CD4-positive, alpha-beta memory T cell (primary cell): ENCODE data around the gene GPD2. TPM values are rescaled to one million over a fixed set of nuclear protein-coding genes. Genes with fewer than 3 reads are reported as not detected.
"Not testable (repeated sequence)": the region's sequence is repeated elsewhere in the genome, so short reads cannot be mapped to it uniquely, and the experiment has no call there.

Experiments
- CTCF ChIA-PET: fragments of 350-600 bp; sonication (Branson Sonifier 250); formaldehyde crosslinking; loops from one replicate; lab custom pipeline; 2021; ENCODE audit warnings: inconsistent platforms; ENCODE audit not compliant: partially characterized antibody; lab: Charles Lee
- POLR2A ChIA-PET: fragments of 350-600 bp; sonication (Branson Sonifier 250); formaldehyde crosslinking; loops from one replicate; lab custom pipeline; 2021; ENCODE audit not compliant: partially characterized antibody; lab: Charles Lee
- DNase-seq, 5 donors: peaks; one replicate each; pipeline versions ENCODE4 v3.0.0 to v3.0.0-alpha.2; 2020 to 2022; ENCODE audit warnings: mixed read lengths in 1 of 5
- H3K27ac ChIP-seq: one replicate; pipeline ENCODE4 v1.7.0; 2013; ENCODE audit warnings: low read depth, low read length
- H3K27me3 ChIP-seq: 2 replicates; pipeline ENCODE4 v1.7.0; 2013; ENCODE audit warnings: mild to moderate bottlenecking, low read length, moderate library complexity; ENCODE audit not compliant: insufficient read depth
- H3K36me3 ChIP-seq: 2 replicates; pipeline ENCODE4 v1.7.0; 2013; ENCODE audit warnings: mild to moderate bottlenecking, low read length, moderate library complexity; ENCODE audit not compliant: insufficient read depth
- H3K4me1 ChIP-seq: 2 replicates; pipeline ENCODE4 v1.7.0; 2013; ENCODE audit warnings: mild to moderate bottlenecking, low read length, moderate library complexity; ENCODE audit not compliant: insufficient read depth
- H3K4me3 ChIP-seq, 2 donors: one replicate each; pipeline ENCODE4 v1.7.0; 2013; ENCODE audit warnings: low read length in 2 of 2, mild to moderate bottlenecking in 1 of 2
- H3K9me3 ChIP-seq, 2 donors: one replicate each; pipeline ENCODE4 v1.7.0; 2013; ENCODE audit warnings: low read length in 2 of 2, control low read depth in 1 of 2; ENCODE audit not compliant: control insufficient read depth in 1 of 2
- H3K27ac Mint-ChIP-seq, 7 donors: one replicate each; pipeline ENCODE4 v1.8.0; 2020 to 2021; ENCODE audit warnings: mixed read lengths in 7 of 7, mild to moderate bottlenecking in 6 of 7, inconsistent platforms in 3 of 7, moderate library complexity in 3 of 7
- H3K27me3 Mint-ChIP-seq, 2 donors: one replicate each; pipeline ENCODE4 v1.8.0; 2020 to 2021; ENCODE audit warnings: mixed read lengths in 2 of 2
- H3K36me3 Mint-ChIP-seq, 2 donors: one replicate each; pipeline ENCODE4 v1.8.0; 2020 to 2021; ENCODE audit warnings: mixed read lengths in 2 of 2, inconsistent platforms in 1 of 2, mild to moderate bottlenecking in 1 of 2
- H3K4me1 Mint-ChIP-seq, 4 donors: one replicate each; pipeline ENCODE4 v1.8.0; 2020 to 2021; ENCODE audit warnings: mixed read lengths in 4 of 4, mild to moderate bottlenecking in 1 of 4
- H3K4me3 Mint-ChIP-seq, 8 donors: one replicate each; pipeline ENCODE4 v1.8.0; 2020 to 2021; ENCODE audit warnings: mixed read lengths in 8 of 8, mild to moderate bottlenecking in 7 of 8, moderate library complexity in 6 of 8, inconsistent platforms in 3 of 8
- H3K9me3 Mint-ChIP-seq, 8 donors: one replicate each; pipeline ENCODE4 v1.8.0; 2020 to 2021; ENCODE audit warnings: mixed read lengths in 8 of 8, mild to moderate bottlenecking in 5 of 8, inconsistent platforms in 3 of 8, moderate library complexity in 1 of 8
- intact Hi-C: fragments of 100-400 bp; cut with micrococcal nuclease; formaldehyde crosslinking; loops from one replicate; pipeline ENCODE4 v1.15.1; 2023
- polyA plus RNA-seq, 2 donors: library from polyadenylated mRNA; unstranded; fragments of 300-500 nt; fragmentation: Illumina TruSeq; gene quantifications; one replicate each; pipeline ENCODE4 v1.2.3, GENCODE V29; 2021
- total RNA-seq, 2 experiments: library from RNA; stranded (reverse); gene quantifications; one replicate each; pipeline ENCODE4 v1.2.3, GENCODE V29; 2021

GPD2 gene
- total and polyA plus RNA-seq, 4 experiments from 2014 or later = 3.5 to 13.1 (median 10.0) TPM

- no peak overlapping the region for H3K27ac ChIP-seq
- Mint-ChIP-seq H3K36me3 (peaks cover 0 to 14% of the 10 kb centered on the region in 2 donors), H3K4me3 (no peak overlapping the region), H3K9me3 (no peaks in the 10 kb centered on the region), H3K4me1 (peaks cover 20 to 34% (median 29%) of the 10 kb centered on the region in 4 donors), H3K27ac (no peak overlapping the region), H3K27me3 (no peaks in the 10 kb centered on the region)
- POLR2A ChIA-PET = no interaction called here
- no peaks in the 10 kb centered on the region for H3K4me1 ChIP-seq
- no peaks in the 10 kb centered on the region for H3K9me3 ChIP-seq
- intact Hi-C loops = no loop called here
- DNase-seq = no peak
- no peak overlapping the region for H3K4me3 ChIP-seq
- no peaks in the 10 kb centered on the region for H3K27me3 ChIP-seq
- CTCF ChIA-PET = no interaction called here
- H3K36me3 ChIP-seq = no peaks in the 10 kb centered on the region
Observed at GRCh38 chr2:156486614-156487013, 50.4 kb downstream of the GPD2 start.

GRCh38 chr2:156489195-156489594 is 53.0 kb downstream of the GPD2 start:
- Histone ChIP-seq H3K27me3 (no peaks in the 10 kb centered on the region), H3K4me3 (no peak overlapping the region), H3K36me3 (no peaks in the 10 kb centered on the region), H3K27ac (no peak overlapping the region), H3K4me1 (no peaks in the 10 kb centered on the region), H3K9me3 (no peaks in the 10 kb centered on the region)
- Mint-ChIP-seq H3K4me3 (no peak overlapping the region), H3K36me3 (peaks cover 0 to 7% of the 10 kb centered on the region in 2 donors), H3K27me3 (no peaks in the 10 kb centered on the region), H3K27ac (peak overlapping the region in 1 of 7 donors; percentile 67), H3K9me3 (no peaks in the 10 kb centered on the region), H3K4me1 (peaks cover 26 to 29% (median 28%) of the 10 kb centered on the region in 4 donors)
- CTCF ChIA-PET = no interaction called here
- no peak for DNase-seq
- intact Hi-C loops = no loop called here
- POLR2A ChIA-PET = no interaction called here

- no peaks in the 10 kb centered on the region for H3K27me3 ChIP-seq
- CTCF ChIA-PET = no interaction called here
- DNase-seq = no peak
- H3K4me3 ChIP-seq = no peak overlapping the region
- Mint-ChIP-seq H3K4me3 (no peak overlapping the region), H3K36me3 (peaks cover 0 to 3% of the 10 kb centered on the region in 2 donors), H3K4me1 (peaks cover 23 to 30% (median 28%) of the 10 kb centered on the region in 4 donors), H3K27me3 (no peaks in the 10 kb centered on the region), H3K9me3 (no peaks in the 10 kb centered on the region), H3K27ac (peak overlapping the region in 1 of 7 donors; percentile 54)
- H3K27ac ChIP-seq = no peak overlapping the region
- intact Hi-C loops = no loop called here
- POLR2A ChIA-PET = no interaction called here
- H3K9me3 ChIP-seq = no peaks in the 10 kb centered on the region
- H3K36me3 ChIP-seq = no peaks in the 10 kb centered on the region
- no peaks in the 10 kb centered on the region for H3K4me1 ChIP-seq
Observed at GRCh38 chr2:156489750-156490465, 53.7 kb downstream of the GPD2 start.

- H3K36me3 ChIP-seq = no peaks in the 10 kb centered on the region
- Mint-ChIP-seq H3K27ac (no peak overlapping the region), H3K9me3 (no peaks in the 10 kb centered on the region), H3K4me1 (peaks cover 26 to 32% (median 28%) of the 10 kb centered on the region in 4 donors), H3K36me3 (no peaks in the 10 kb centered on the region), H3K4me3 (no peak overlapping the region), H3K27me3 (no peaks in the 10 kb centered on the region)
- H3K4me3 ChIP-seq = no peak overlapping the region
- H3K4me1 ChIP-seq = peaks cover 2% of the 10 kb centered on the region
- H3K9me3 ChIP-seq = no peaks in the 10 kb centered on the region
- POLR2A ChIA-PET = no interaction called here
- intact Hi-C loops = no loop called here
- H3K27me3 ChIP-seq = no peaks in the 10 kb centered on the region
- H3K27ac ChIP-seq = no peak overlapping the region
- DNase-seq = no peak
- CTCF ChIA-PET = no interaction called here
Observed at GRCh38 chr2:156490466-156490840, 54.3 kb downstream of the GPD2 start.

GRCh38 chr2:156491176-156491575 is 55.0 kb downstream of the GPD2 start:
- Mint-ChIP-seq H3K9me3 (no peaks in the 10 kb centered on the region), H3K27me3 (no peaks in the 10 kb centered on the region), H3K27ac (no peak overlapping the region), H3K36me3 (no peaks in the 10 kb centered on the region), H3K4me3 (no peak overlapping the region), H3K4me1 (peaks cover 31 to 39% (median 35%) of the 10 kb centered on the region in 4 donors)
- ChIA-PET POLR2A (no interaction called here), CTCF (no interaction called here)
- Histone ChIP-seq H3K4me1 (peaks cover 9% of the 10 kb centered on the region), H3K4me3 (no peak overlapping the region), H3K27ac (no peak overlapping the region), H3K27me3 (no peaks in the 10 kb centered on the region), H3K9me3 (no peaks in the 10 kb centered on the region), H3K36me3 (no peaks in the 10 kb centered on the region)
- intact Hi-C loops = no loop called here
- no peak for DNase-seq

GRCh38 chr2:156492979-156493378 is 56.8 kb downstream of the GPD2 start:
- H3K4me1 ChIP-seq = peaks cover 10% of the 10 kb centered on the region
- Mint-ChIP-seq H3K9me3 (no peaks in the 10 kb centered on the region), H3K4me3 (no peak overlapping the region), H3K27ac (peak overlapping the region in 1 of 7 donors; percentile 10), H3K36me3 (peaks cover 0 to 2% of the 10 kb centered on the region in 2 donors), H3K4me1 (peaks cover 31 to 40% (median 36%) of the 10 kb centered on the region in 4 donors), H3K27me3 (no peaks in the 10 kb centered on the region)
- no peaks in the 10 kb centered on the region for H3K9me3 ChIP-seq
- no peaks in the 10 kb centered on the region for H3K36me3 ChIP-seq
- no peak for DNase-seq
- CTCF ChIA-PET = no interaction called here
- H3K4me3 ChIP-seq = no peak overlapping the region
- no peak overlapping the region for H3K27ac ChIP-seq
- intact Hi-C loops = no loop called here
- POLR2A ChIA-PET = no interaction called here
- no peaks in the 10 kb centered on the region for H3K27me3 ChIP-seq

- POLR2A ChIA-PET = interaction anchor here (0.6 to 1.2 kb wide), 3 partner anchors 10 to 95 kb away, joined by 3 read pairs; no protein-coding TSS in a partner anchor
Observed at GRCh38 chr2:156495998-156496397, 59.8 kb downstream of the GPD2 start.

More at GRCh38 chr2:156495998-156496397, 59.8 kb downstream of the GPD2 start:
- H3K36me3 Mint-ChIP-seq, intact Hi-C loops, H3K36me3 ChIP-seq, H3K27me3 Mint-ChIP-seq, H3K27ac ChIP-seq, H3K4me3 Mint-ChIP-seq, H3K4me3 ChIP-seq, H3K27me3 ChIP-seq, H3K9me3 Mint-ChIP-seq, H3K9me3 ChIP-seq: not testable (repeated sequence)
- peak in 3 of 5 donors; percentile 6 to 13 (median 8) for DNase-seq
- peak overlapping the region in 1 of 7 donors; percentile 20 for H3K27ac Mint-ChIP-seq
- peaks cover 24 to 30% (median 28%) of the 10 kb centered on the region in 4 donors for H3K4me1 Mint-ChIP-seq
- CTCF ChIA-PET = interaction anchor here (1.2 kb wide), 1 partner anchor 161 kb away, joined by 4 read pairs; no protein-coding TSS in a partner anchor
- H3K4me1 ChIP-seq = peaks cover 10% of the 10 kb centered on the region
